Activated CD4-positive, alpha-beta T cell treated with anti-CD3 and anti-CD28 coated beads for 36 hours (primary cell): ENCODE data around the gene PRR15L. TPM values are rescaled to one million over a fixed set of nuclear protein-coding genes. Genes with fewer than 3 reads are reported as not detected.

Experiments
- ATAC-seq: fragments of 200-7000 bp; cut with Tn5 transposase; one replicate; pipeline ENCODE4 v1.10.0; 2021; ENCODE audit warnings: mild to moderate bottlenecking, moderate library complexity
- CTCF ChIA-PET: fragments of 350-600 bp; sonication (Branson Sonifier 250); formaldehyde crosslinking; loops from one replicate; lab custom pipeline; 2021; ENCODE audit warnings: antibody characterized with exemption; lab: Charles Lee
- POLR2A ChIA-PET: fragments of 350-600 bp; sonication (Branson Sonifier 250); formaldehyde crosslinking; loops from one replicate; lab custom pipeline; 2021; ENCODE audit warnings: antibody characterized with exemption, inconsistent platforms; lab: Charles Lee
- DNase-seq: peaks from one replicate; pipeline ENCODE4 v3.0.0-alpha.2; 2020
- H3K27ac Mint-ChIP-seq: one replicate; pipeline ENCODE4 v1.8.0; 2021; ENCODE audit warnings: mixed read lengths
- H3K27me3 Mint-ChIP-seq: one replicate; pipeline ENCODE4 v1.8.0; 2021; ENCODE audit warnings: mixed read lengths
- H3K36me3 Mint-ChIP-seq: one replicate; pipeline ENCODE4 v1.8.0; 2021; ENCODE audit warnings: low read depth, mixed read lengths
- H3K4me1 Mint-ChIP-seq: one replicate; pipeline ENCODE4 v1.8.0; 2021; ENCODE audit warnings: mixed read lengths
- H3K4me3 Mint-ChIP-seq: one replicate; pipeline ENCODE4 v1.8.0; 2021; ENCODE audit warnings: mild to moderate bottlenecking, moderate library complexity, mixed read lengths
- H3K9me3 Mint-ChIP-seq: one replicate; pipeline ENCODE4 v1.8.0; 2021; ENCODE audit warnings: low read depth, mixed read lengths
- intact Hi-C, 2 experiments: fragments of 100-400 bp; cut with DNase I in 1 of 2; cut with micrococcal nuclease in 1 of 2; formaldehyde crosslinking; loops; one replicate each; pipeline versions ENCODE4 v1.14.2 to v1.15.1; 2022 to 2024; cut with DNase I, micrococcal nuclease
- total RNA-seq, 2 experiments: library from RNA; stranded (reverse); gene quantifications; one replicate each; pipeline ENCODE4 v1.2.3, GENCODE V29; 2021

PRR15L gene
- total RNA-seq, 2 experiments from 2014 or later = not detected

DNA sequence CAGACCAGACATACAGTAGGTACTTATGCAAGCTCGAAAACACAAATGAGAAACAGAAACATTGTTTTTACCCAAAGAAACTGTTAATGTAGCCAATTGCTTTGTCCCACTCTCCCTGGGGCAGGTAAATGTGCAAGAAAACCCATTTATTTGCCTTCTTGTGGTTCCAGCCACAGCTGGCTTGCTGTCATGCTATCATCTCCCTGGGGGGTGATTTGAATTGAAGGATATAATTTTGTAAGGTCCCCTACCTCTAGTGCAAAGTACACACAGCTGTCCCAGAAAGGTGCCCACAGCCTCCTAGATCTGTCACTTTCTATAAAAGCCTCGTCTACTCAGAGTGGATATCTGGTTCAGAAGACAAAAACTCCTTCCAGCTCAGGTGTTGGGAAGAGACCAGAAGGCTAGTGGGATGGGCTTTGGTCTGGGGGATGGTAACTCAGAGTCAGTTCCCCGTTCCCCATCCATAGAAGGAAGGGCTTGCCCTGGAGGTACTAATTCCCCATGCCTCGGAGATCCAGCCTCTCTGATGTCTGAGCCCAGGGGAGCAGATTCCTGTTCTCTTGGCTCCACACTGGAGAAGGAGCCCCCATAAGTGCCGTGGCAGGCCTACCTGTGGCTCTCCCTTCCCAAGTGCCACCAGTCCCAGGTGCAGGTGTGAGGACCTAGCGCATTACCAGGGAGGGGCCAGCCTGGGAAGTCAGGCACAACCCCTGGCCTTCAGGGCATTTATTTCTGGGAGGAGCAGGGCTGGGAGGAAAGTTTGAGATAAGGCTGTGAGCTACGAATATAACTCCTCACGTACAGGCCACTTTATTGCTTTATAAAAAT, 2.4 kb upstream of the PRR15L start:
- H3K4me1 Mint-ChIP-seq = no peaks in the 10 kb centered on the region
- ATAC-seq (no peak), DNase-seq (no peak)
- no peaks in the 10 kb centered on the region for H3K27me3 Mint-ChIP-seq
- no peaks in the 10 kb centered on the region for H3K36me3 Mint-ChIP-seq
- no peak overlapping the region for H3K4me3 Mint-ChIP-seq
- ChIA-PET CTCF (interaction anchor here (0.7 to 2.1 kb wide), 4 partner anchors 9 to 13 kb away, joined by 3 to 19 read pairs (median 4); partner anchors contain the start of gene CDK5RAP3), POLR2A (interaction anchor here (0.6 kb wide), 2 partner anchors 28 to 850 kb away, joined by 3 to 4 read pairs; no protein-coding TSS in a partner anchor)
- H3K27ac Mint-ChIP-seq = no peak overlapping the region
- intact Hi-C loops = loop anchor here in 1 of 2 experiments (5.0 kb wide), 1 partner anchor 322 kb away; no protein-coding TSS in a partner anchor
- H3K9me3 Mint-ChIP-seq = no peaks in the 10 kb centered on the region

DNA sequence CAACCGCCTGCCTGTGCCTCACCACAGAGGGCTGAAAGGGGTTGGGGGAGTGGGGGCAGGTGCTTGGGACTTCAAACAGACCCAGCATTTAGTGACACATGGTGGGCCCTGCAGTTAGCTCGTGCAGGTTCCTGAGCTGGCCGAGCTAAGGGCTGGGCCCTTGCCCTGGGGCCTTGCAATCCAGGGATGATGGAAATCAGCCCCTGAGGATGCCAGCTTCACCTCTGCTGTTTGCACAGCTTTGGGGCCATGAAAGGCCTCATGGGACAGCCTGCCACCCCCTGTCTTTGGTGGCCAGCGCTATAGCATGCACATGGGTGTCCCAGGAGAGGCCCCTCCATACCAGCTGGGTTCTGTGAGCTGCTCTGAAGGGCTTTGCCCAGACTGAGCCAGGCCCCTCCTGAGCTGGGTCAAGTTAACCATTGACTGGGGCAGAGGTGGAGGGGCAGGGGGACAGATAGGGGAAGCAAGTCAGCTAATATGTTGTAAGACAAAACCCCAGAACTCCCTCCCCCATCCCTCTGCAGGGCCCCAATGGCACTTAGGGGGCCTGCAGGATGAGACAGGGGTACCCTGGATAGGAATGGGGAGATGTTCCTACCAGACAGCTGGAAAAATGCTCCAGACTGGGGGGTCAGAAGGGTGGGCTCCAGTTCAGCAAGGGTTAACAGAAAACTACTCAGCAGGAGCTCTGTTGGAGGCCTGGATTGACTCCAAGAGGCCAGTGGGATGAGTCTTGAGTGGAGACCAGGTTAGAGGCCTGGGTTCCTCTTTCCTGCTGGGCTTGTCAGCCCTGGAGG, 692 bp downstream of the PRR15L start:
- Mint-ChIP-seq H3K4me1 (no peaks in the 10 kb centered on the region), H3K4me3 (no peak overlapping the region), H3K27ac (no peak overlapping the region), H3K27me3 (no peaks in the 10 kb centered on the region), H3K36me3 (peaks cover 2% of the 10 kb centered on the region), H3K9me3 (no peaks in the 10 kb centered on the region)
- POLR2A ChIA-PET = interaction anchor here (0.9 to 1.4 kb wide), 2 partner anchors 15 to 58 kb away, joined by 4 to 5 read pairs; partner anchors contain the start of gene PNPO
- ATAC-seq = no peak
- intact Hi-C loops = no loop called here
- CTCF ChIA-PET = interaction anchor here (0.6 to 2.4 kb wide), 10 partner anchors 9 to 677 kb away, joined by 3 to 16 read pairs (median 3); partner anchors contain the start of gene CDK5RAP3
- no peak for DNase-seq

DNA sequence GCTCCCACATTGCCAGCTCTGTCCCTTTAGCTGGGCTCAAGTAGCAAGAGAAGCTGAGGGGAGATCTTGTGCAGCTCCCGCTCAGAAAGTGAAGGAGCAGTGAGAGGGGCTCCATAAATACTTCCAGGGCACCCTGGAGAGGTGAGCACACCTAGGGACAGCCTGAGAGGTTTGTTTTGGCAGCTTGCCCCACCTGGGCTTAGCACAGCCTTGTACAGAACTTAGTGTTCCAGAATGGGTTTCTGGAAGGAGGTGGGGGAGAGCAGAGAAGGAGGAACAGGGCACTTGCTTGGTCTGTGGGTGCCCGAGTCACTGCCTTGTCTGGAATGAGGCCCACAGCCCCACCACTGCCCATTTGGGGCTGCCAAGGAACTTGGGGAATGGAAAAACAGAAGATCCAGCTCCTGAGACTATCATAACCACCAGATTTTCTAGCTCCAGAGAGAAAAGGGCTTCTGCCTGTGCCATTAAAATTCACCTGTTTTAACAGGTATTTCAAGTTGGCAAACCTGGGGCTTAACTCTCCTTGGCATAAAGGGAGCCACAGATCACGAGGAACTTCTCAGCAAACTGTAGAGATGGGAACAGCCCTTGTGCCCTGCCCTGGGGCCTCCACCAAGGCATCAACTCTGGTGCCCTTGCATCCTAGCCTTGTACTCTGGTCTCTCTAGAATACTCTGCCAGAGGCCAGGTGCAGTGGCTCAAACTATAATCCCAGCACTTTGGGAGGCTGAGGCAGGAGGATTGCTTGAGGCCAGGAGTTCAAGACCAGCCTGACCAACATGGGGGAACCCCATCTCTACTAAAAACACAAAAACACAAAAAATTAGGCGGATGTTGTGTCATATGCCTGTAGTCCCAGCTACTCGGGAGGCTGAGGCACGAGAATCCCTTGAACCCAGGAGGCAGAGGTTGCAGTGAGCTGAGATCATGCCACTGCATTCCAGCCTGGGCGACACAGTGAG, 1.9 kb downstream of the PRR15L start:
- Mint-ChIP-seq H3K27ac (no peak overlapping the region), H3K27me3 (no peaks in the 10 kb centered on the region), H3K4me3 (no peak overlapping the region), H3K9me3 (no peaks in the 10 kb centered on the region), H3K4me1 (no peaks in the 10 kb centered on the region), H3K36me3 (peaks cover 2% of the 10 kb centered on the region)
- intact Hi-C loops = no loop called here
- DNase-seq = no peak
- ChIA-PET POLR2A (interaction anchor here (0.6 to 1.4 kb wide), 2 partner anchors 14 to 74 kb away, joined by 3 to 5 read pairs; partner anchors contain the start of gene PNPO), CTCF (interaction anchor here (0.7 to 2.4 kb wide), 5 partner anchors 8 to 113 kb away, joined by 3 to 16 read pairs (median 3); partner anchors contain the start of gene CDK5RAP3)
- ATAC-seq = no peak

DNA sequence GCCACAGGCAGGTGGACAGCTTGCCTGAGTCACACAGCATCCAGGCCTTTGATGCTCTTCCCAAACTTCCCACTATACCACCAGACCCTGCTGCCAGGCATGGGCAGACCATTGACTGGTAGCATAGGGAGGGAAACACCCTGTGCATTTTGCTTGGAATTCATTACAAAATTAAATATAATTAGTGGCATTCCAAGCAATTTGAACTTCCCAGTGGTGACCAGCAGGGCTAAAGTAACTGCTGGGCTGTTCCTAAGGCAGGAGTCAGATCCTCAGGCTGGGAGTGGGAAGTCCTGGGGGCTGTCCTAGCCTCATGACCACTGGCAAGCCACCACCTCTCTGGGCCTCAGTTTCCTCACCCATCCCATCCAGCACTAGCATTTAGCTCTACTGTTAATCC, 3.8 kb downstream of the PRR15L start:
- Mint-ChIP-seq H3K27ac (no peak overlapping the region), H3K27me3 (no peaks in the 10 kb centered on the region), H3K36me3 (peaks cover 8% of the 10 kb centered on the region), H3K9me3 (no peaks in the 10 kb centered on the region), H3K4me3 (no peak overlapping the region), H3K4me1 (peaks cover 13% of the 10 kb centered on the region)
- POLR2A ChIA-PET = no interaction called here
- intact Hi-C loops = no loop called here
- DNase-seq (no peak), ATAC-seq (no peak)
- CTCF ChIA-PET = interaction anchor here (0.5 to 1.1 kb wide), 4 partner anchors 12 to 655 kb away, joined by 3 to 6 read pairs (median 4); partner anchors contain the start of gene CDK5RAP3

DNA sequence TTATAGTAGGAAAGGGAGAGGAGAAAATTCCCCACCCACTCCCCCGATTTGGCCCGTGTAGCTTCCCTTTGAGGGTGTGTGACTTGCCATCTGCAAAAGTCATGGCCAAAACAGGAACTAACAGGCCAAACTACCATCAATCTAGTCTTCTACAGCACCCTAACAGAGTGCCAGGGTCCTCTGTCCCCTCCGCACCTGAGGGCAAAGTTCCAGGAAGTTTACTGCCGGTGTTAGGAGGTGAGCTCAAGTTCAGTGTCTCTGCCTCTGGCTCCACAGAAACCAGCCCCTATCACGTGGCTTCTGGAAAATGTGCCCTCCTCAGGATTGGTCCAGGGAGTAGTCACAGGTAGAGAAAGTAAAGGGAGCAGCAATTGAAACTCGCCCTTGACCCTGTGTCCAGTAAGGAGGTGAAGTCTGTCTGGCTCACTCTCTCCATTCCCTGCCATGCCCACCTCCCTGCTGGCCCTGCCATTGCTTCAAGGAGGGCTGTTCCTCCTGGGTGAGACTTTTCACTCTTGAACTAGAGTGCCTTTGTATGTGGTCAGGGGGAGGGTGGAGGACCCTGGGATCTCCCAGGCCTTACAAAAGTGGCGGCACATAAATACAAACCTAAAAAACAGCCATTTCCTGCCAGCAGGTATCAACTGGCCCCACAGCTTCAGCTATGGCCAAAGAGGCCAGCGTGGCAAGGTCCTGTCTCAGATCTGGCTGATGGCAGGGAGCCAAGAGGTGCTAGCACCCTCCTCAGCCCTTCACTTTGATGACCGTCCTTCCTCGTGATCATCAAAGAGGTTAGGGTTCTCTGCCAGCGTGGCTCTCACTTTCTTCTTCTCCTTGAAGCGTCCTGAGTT, 5.3 kb downstream of the PRR15L start:
- POLR2A ChIA-PET = no interaction called here
- DNase-seq = no peak
- Mint-ChIP-seq H3K36me3 (peaks cover 19% of the 10 kb centered on the region), H3K4me3 (no peak overlapping the region), H3K27me3 (no peaks in the 10 kb centered on the region), H3K27ac (no peak overlapping the region), H3K9me3 (no peaks in the 10 kb centered on the region), H3K4me1 (peaks cover 14% of the 10 kb centered on the region)
- intact Hi-C loops = no loop called here
- CTCF ChIA-PET = interaction anchor here (0.7 to 12.5 kb wide), 4 partner anchors 9 to 57 kb away, joined by 3 to 222 read pairs (median 4); partner anchors contain the start of genes CDK5RAP3, PNPO and SP2
- ATAC-seq = no peak

DNA sequence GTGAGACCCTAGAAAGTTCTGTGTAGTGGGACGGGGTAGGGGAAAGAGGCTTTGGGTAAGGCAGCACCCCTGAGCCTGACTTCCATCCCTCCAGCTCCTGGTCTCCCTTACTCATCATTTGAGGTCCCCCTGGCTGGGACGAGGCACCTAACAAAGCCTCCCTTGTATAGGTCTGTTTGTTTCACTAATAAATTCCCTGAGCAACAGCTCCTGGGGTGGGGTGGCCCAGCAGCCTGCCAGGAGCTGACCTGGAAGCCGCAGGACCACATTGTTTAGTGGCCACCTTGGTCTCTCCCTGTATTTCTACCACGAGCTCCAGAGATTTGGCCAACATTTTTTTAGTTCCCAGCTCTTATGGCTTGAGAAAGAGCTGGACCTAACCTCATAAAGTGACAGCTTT, 7.2 kb downstream of the PRR15L start:
- ATAC-seq (no peak), DNase-seq (no peak)
- no peaks in the 10 kb centered on the region for H3K27me3 Mint-ChIP-seq
- H3K4me1 Mint-ChIP-seq = peaks cover 31% of the 10 kb centered on the region
- CTCF ChIA-PET = interaction anchor here (0.5 to 12.5 kb wide), 22 partner anchors 9 to 765 kb away, joined by 3 to 222 read pairs (median 4); partner anchors contain the start of genes CDK5RAP3, PNPO, SCRN2 and SP6
- peaks cover 30% of the 10 kb centered on the region for H3K36me3 Mint-ChIP-seq
- no peak overlapping the region for H3K4me3 Mint-ChIP-seq
- no peaks in the 10 kb centered on the region for H3K9me3 Mint-ChIP-seq
- intact Hi-C loops = no loop called here
- H3K27ac Mint-ChIP-seq = no peak overlapping the region
- POLR2A ChIA-PET = interaction anchor here (1.2 to 1.3 kb wide), 2 partner anchors 9 to 20 kb away, joined by 3 to 6 read pairs; partner anchors contain the start of gene PNPO

DNA sequence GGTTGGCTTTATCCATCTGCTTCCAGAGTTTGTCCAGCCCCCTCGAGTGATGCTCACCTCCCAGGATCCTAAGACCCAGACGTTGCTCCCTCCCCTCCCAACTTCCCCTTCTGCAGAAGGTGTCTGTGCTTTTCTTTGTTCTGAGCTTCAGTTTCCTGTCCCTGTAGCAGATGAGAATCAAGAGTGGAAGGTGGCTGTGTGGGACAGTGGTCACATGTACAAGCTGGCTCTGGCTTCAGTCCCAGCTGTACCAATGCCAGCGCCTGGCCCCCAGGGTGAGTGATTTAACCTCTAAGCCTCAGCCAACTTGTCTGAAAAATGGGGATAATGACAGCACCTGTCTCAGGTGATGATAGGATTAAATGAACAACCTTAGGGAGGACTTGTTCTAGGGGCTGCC, 7.7 kb downstream of the PRR15L start:
- Mint-ChIP-seq H3K27ac (peak overlapping the region; percentile 58), H3K27me3 (no peaks in the 10 kb centered on the region), H3K36me3 (peaks cover 35% of the 10 kb centered on the region), H3K9me3 (no peaks in the 10 kb centered on the region), H3K4me3 (no peak overlapping the region), H3K4me1 (peaks cover 36% of the 10 kb centered on the region)
- ChIA-PET CTCF (interaction anchor here (0.5 to 12.5 kb wide), 25 partner anchors 9 to 483 kb away, joined by 3 to 222 read pairs (median 4); partner anchors contain the start of genes CDK5RAP3, PNPO and SCRN2), POLR2A (interaction anchor here (1.2 to 1.3 kb wide), 2 partner anchors 9 to 20 kb away, joined by 3 to 6 read pairs; partner anchors contain the start of gene PNPO)
- ATAC-seq = no peak
- intact Hi-C loops = loop anchor here (1.0 to 10.0 kb wide), 5 partner anchors 20 to 1025 kb away; partner anchors contain the start of genes GOSR2 (in 1 of the 2), SCRN2 (in 1 of the 2) and UBE2Z (in 1 of the 2)
- DNase-seq = no peak

DNA sequence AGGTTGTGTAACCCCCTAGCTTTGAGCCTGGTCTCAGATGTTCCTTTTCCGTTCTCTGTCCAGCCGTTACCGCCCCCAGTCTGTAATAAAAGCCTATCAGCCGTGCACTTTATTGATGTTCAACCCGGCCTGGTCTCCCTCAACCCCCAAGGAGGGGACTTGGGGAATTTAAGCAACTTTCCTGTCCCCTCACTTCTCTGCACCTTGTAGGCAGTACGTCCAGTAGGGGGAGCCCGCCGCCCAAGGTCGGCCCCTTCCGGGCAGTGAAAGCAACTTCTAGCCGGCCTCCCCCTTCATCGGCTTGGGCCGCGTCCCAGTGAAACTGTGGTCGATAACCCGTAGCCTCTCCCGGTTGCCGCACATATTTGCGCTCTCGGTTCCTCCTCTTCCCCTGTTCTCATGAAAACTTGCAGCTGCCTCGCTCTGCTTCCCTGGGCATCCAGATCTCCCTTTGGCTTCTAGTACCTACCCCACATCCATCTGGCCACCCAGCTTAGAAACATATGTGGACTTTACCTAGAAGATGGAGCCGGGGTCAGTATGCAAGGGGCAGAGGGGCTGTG, 8.4 kb downstream of the PRR15L start:
- peak; percentile 91 for DNase-seq
- no peaks in the 10 kb centered on the region for H3K9me3 Mint-ChIP-seq
- peaks cover 42% of the 10 kb centered on the region for H3K4me1 Mint-ChIP-seq
- peaks cover 39% of the 10 kb centered on the region for H3K36me3 Mint-ChIP-seq
- ChIA-PET CTCF (interaction anchor here (0.7 to 12.5 kb wide), 25 partner anchors 8 to 283 kb away, joined by 3 to 222 read pairs (median 4); partner anchors contain the start of genes CDK5RAP3, LRRC46, MRPL10 and PNPO), POLR2A (no interaction called here)
- intact Hi-C loops = loop anchor here (1.0 to 10.0 kb wide), 5 partner anchors 21 to 1024 kb away; partner anchors contain the start of genes GOSR2 (in 1 of the 2), SCRN2 (in 1 of the 2) and UBE2Z (in 1 of the 2)
- peak; percentile 75 for ATAC-seq
- H3K4me3 Mint-ChIP-seq = peak overlapping the region; percentile 30
- H3K27ac Mint-ChIP-seq = peak overlapping the region; percentile 66
- no peaks in the 10 kb centered on the region for H3K27me3 Mint-ChIP-seq

DNA sequence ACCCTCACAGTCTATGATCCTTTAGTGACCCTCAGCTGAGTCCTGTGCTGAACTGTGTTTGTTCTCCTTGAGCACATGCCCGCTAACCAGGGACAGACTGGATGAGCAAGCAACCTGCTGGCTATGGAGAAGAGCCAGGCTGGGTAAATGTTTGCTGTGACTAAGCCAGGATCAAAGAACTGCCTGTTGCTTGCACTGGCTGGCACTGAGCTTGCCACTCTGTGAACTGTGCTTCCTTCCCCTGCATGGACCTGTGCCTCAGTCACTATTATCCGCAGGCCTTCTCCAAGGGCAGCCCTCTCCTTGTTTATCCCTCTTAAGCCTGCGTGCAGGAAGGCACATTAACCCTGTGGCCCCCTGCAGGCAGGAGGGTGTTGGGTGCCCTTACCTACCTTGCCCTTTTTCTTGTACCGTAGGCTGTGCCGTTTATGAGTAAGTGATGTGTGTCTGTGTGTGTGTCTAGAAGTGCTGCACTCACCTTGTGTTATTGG, 8.9 kb downstream of the PRR15L start:
- ATAC-seq (peak; percentile 29), DNase-seq (no peak)
- Mint-ChIP-seq H3K27ac (peak overlapping the region; percentile 66), H3K36me3 (peaks cover 40% of the 10 kb centered on the region), H3K4me3 (no peak overlapping the region), H3K27me3 (no peaks in the 10 kb centered on the region), H3K9me3 (no peaks in the 10 kb centered on the region), H3K4me1 (peaks cover 47% of the 10 kb centered on the region)
- ChIA-PET CTCF (interaction anchor here (0.7 to 12.5 kb wide), 19 partner anchors 8 to 757 kb away, joined by 3 to 222 read pairs (median 3); partner anchors contain the start of genes CDK5RAP3, LRRC46, MRPL10 and PNPO), POLR2A (no interaction called here)
- intact Hi-C loops = loop anchor here (1.0 to 10.0 kb wide), 5 partner anchors 22 to 1024 kb away; partner anchors contain the start of genes GOSR2 (in 1 of the 2), SCRN2 (in 1 of the 2) and UBE2Z (in 1 of the 2)
